ENCODE measurements around the gene CDK18. TPM values are rescaled to one million over a fixed set of nuclear protein-coding genes. Genes with fewer than 3 reads are reported as not detected.
"Not testable (repeated sequence)": the region's sequence is repeated elsewhere in the genome, so short reads cannot be mapped to it uniquely, and the experiment has no call there.

Gene CDK18
- total RNA-seq, 2 experiments from 2014 or later, result 7.4 to 9.9 TPM

DNA sequence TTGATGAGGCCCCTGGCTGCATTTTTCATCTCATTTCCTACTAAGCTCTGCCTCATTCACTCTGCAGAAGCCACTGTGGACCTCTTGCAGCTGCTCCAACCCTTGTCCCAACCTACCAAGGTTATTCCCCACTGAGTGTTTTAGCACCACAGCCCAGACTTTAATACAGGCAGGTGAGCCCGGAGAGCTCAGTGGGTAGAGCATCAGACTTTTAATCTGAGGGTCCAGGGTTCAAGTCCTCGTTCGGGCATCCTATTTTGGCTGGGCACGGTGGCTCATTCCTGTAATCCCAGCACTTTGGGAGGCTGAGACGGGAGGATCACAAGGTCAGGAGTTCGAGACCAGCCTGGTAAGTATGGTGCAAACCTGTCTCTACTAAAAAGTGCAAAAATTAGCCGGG, 30.5 kb upstream of the CDK18 start:
- no peak for DNase-seq
- Mint-ChIP-seq H3K27me3 (peaks cover 29% of the 10 kb centered on the region), H3K27ac (no peak overlapping the region), H3K9me3 (peaks cover 19% of the 10 kb centered on the region), H3K4me3 (no peak overlapping the region), H3K36me3 (peaks cover 7% of the 10 kb centered on the region), H3K4me1 (peaks cover 3% of the 10 kb centered on the region)
- POLR2A ChIA-PET, result no interaction called here
- no peak for ATAC-seq (ENCODE audit: low read depth)

DNA sequence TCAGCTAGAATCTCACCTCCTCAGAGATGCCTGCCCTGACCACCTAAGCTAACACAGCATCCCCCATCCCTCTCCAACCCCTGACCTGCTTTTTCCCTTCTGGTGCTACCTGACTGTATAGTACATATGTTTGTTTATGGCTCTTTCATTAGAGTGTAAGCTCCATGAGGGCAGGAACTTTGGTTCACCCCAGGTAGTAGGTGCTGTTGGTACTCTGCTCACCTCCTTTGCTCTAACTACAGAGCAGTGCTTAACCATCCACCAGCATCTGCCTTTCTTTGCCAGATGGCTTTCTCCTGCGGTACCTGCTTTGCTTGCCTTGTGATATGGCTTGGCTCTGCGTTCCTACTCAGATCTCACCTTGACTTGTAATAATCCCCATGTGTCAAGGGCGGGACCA, 29.9 kb upstream of the CDK18 start:
- Mint-ChIP-seq H3K9me3 (peaks cover 19% of the 10 kb centered on the region), H3K27me3 (peaks cover 24% of the 10 kb centered on the region), H3K4me1 (peaks cover 4% of the 10 kb centered on the region)

DNA sequence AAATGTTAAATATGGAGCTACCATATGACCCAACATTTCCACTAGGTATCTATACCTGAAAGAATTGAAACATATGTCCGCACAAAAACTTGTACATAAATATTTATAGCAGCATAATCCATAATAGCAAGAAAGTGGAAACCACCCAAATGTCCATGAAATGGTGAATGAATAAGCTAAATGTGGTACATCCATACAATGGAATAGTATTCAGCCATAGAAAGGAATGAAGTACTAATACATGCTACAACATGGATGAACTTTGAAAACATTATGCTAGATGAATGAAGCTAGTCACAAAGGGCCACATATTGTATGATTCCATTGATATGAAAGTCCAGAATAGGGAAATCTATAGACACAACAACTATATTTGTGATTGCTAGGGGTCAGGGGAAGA, 28.6 kb upstream of the CDK18 start:
- Mint-ChIP-seq H3K4me3 (no peak overlapping the region), H3K27ac (no peak overlapping the region), H3K4me1 (peaks cover 14% of the 10 kb centered on the region), H3K9me3 (peaks cover 19% of the 10 kb centered on the region), H3K27me3 (peaks cover 24% of the 10 kb centered on the region), H3K36me3 (peaks cover 7% of the 10 kb centered on the region)
- POLR2A ChIA-PET, result no interaction called here
- no peak for ATAC-seq (ENCODE audit: low read depth)
- no peak for DNase-seq

More for the DNA sequence above, 29.9 kb upstream of the CDK18 start:
- POLR2A ChIA-PET, result interaction anchor here (1.4 kb wide), 1 partner anchor 34 kb away, joined by 7 read pairs; no protein-coding TSS in a partner anchor
- Mint-ChIP-seq H3K27ac (no peak overlapping the region), H3K4me3 (no peak overlapping the region), H3K36me3 (peaks cover 7% of the 10 kb centered on the region)
- DNase-seq, result no peak
- ATAC-seq (ENCODE audit: low read depth), result no peak

DNA sequence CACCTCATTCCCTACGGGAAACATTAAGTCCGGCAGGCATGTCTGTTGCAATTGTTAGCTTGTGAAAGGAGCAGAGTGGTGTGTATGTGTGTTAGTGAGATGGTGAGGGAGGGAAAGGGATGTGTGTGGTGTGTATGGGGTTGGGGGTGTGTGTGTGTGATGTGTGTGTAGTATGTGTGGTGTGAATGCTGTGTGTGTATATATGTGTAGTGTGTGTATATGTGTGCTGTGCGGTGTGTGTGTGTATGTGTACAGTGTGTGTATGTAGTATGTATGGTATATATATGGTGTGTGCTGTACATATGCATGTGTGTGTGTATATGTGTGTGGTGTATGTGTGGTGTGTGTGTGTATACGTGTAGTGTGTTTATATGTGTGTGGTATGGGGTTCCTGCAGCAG, 27.8 kb upstream of the CDK18 start:
- Mint-ChIP-seq H3K4me3 (no peak overlapping the region), H3K9me3 (peaks cover 19% of the 10 kb centered on the region), H3K4me1 (peaks cover 21% of the 10 kb centered on the region), H3K27ac (no peak overlapping the region), H3K36me3 (peaks cover 7% of the 10 kb centered on the region), H3K27me3 (peaks cover 24% of the 10 kb centered on the region)
- DNase-seq, result no peak
- no peak for ATAC-seq (ENCODE audit: low read depth)
- POLR2A ChIA-PET, result no interaction called here

DNA sequence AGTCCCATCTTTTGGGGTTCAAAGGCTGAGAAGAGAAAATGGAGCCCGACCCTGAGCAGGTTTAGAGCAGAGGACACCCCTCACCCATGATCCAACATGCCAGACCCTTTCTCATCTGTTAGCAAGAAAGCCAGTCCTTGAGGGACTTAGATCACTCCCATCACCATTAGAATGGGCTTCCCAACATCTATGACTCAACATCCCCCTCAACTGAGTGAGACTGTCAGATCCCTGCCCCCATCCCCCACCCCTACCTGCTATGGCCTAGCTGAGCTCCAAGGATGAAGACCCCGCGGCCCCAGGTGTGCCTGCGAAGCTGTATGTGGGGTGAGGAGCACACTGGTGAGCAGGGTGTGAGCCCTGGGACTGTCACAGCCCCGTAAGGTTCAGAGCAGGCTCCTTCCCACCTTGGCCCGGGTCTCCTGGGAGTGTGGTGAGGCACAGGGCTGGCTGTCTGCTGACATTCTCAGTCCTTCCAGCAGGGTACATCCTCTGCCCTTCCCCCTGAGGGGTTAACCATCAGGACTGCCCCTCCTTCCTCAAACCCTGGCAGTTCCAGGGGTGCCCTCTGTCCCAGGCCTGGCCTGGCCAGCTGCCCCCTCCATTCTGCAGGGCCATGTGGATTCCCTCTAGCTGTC, 27.2 kb upstream of the CDK18 start:
- peaks cover 7% of the 10 kb centered on the region for H3K36me3 Mint-ChIP-seq
- no peak overlapping the region for H3K27ac Mint-ChIP-seq
- H3K9me3 Mint-ChIP-seq, result peaks cover 19% of the 10 kb centered on the region
- H3K4me3 Mint-ChIP-seq, result no peak overlapping the region
- POLR2A ChIA-PET, result no interaction called here
- peaks cover 27% of the 10 kb centered on the region for H3K4me1 Mint-ChIP-seq
- DNase-seq (no peak), ATAC-seq (ENCODE audit: low read depth) (no peak)
- H3K27me3 Mint-ChIP-seq, result peaks cover 24% of the 10 kb centered on the region

DNA sequence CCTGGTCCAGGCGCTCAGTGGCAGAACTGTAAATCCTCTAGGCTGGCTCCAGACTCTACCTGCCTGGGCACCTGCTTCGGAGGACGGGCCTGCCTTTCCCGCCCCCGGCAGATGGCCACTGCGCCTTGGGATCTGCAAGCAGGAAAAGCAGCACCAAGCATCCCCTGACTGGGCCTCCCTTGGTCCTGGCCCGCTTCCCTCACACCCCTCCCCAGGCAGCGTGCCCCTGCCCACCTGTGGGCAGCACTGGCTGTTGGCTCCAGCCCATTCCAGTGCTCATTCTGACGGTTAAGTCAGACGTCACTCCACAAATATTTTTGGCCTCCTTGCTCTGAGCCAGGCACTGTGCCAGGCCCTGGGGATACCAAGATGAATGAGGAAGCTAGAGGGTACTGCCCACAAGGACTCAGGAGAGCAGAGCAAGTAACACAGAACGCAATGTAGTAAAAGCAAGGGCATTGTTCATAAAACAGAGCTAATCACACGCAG, 26.7 kb upstream of the CDK18 start:
- ATAC-seq (ENCODE audit: low read depth), result no peak

DNA sequence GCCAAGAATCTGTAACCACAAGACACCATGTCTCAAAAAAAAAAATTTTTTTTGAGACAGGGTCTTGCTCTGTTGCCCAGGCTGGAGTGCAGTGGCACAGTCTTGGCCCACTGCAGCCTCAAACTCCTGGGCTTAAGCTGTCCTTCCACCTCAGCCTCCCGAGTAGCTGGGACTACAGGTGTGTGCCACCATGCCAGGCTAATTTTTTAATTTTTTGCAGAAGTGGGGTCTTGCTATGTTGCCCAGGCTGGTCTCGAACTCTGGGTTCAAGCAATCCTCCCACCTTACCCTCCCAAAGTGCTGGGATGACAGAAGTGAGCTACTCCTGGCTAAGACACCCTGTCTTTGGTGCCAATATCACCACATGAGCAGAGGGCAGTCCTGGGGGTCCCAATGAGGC, 25.5 kb upstream of the CDK18 start:
- Mint-ChIP-seq H3K27me3 (peaks cover 29% of the 10 kb centered on the region), H3K4me1 (peaks cover 27% of the 10 kb centered on the region), H3K9me3 (peaks cover 19% of the 10 kb centered on the region)
- ATAC-seq (ENCODE audit: low read depth); H3K27ac Mint-ChIP-seq; H3K36me3 Mint-ChIP-seq; POLR2A ChIA-PET; H3K4me3 Mint-ChIP-seq; DNase-seq: not testable (repeated sequence)

More for the DNA sequence above, 26.7 kb upstream of the CDK18 start:
- peaks cover 25% of the 10 kb centered on the region for H3K27me3 Mint-ChIP-seq
- H3K4me3 Mint-ChIP-seq, result no peak overlapping the region
- POLR2A ChIA-PET, result no interaction called here
- H3K9me3 Mint-ChIP-seq, result peaks cover 19% of the 10 kb centered on the region
- peaks cover 7% of the 10 kb centered on the region for H3K36me3 Mint-ChIP-seq
- no peak for DNase-seq
- H3K27ac Mint-ChIP-seq, result no peak overlapping the region
- H3K4me1 Mint-ChIP-seq, result peaks cover 25% of the 10 kb centered on the region

DNA sequence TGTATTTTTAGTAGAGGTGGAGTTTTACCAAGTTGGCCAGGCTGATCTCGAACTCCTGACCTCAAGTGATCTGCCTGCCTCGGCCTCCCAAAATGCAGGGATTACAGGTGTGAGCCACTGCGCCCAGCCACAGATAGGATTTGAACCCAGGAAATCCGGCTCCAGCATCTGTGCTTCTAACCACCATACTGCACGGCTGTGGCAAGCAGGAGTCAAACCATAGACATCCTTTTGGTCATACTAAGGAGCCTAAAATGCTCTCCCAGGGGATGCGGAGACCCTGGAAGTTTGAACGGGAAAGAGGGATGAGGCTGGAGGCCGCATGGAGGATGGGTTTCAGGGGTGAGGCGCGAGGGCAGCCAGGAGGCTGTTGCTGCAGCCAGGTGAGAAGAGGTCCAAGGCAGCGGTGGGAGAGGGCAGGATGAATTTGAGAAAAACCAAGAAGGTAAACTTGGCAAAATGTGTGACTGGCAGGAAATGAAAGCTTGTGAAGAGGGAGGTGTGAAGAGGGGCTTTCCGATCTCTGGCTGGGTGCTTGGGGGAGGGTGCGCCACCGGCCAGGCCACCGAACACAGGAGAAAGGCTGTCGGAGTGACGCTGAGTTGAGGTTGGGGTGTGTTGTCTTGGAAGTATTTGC, 24.0 kb upstream of the CDK18 start:
- Mint-ChIP-seq H3K27ac (peak overlapping the region; percentile 1), H3K4me1 (peaks cover 30% of the 10 kb centered on the region), H3K9me3 (peaks cover 10% of the 10 kb centered on the region), H3K27me3 (peaks cover 30% of the 10 kb centered on the region), H3K36me3 (no peaks in the 10 kb centered on the region), H3K4me3 (peak overlapping the region; percentile 49)
- DNase-seq (peak; percentile 52), ATAC-seq (ENCODE audit: low read depth) (peak; percentile 70)
- POLR2A ChIA-PET, result no interaction called here

DNA sequence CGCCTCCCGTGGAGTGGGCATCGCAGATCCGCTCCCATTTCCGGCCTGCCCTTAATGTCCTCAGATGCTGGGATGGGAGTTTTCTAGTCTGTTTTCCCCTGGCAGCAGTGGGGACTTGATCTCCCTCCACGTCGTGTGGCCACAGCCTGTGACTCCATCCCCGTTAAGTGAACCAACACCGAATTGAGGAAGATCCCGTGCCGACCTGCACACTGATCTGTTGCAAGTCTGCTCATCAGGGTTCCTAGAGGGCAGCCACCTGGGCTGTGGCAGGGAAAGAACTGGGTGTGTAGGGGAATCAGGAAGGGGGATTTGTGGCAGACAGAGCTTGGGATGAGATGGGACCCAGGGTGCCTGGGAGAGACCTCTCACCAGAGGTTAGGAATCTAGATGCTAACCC, 23.3 kb upstream of the CDK18 start:
- POLR2A ChIA-PET, result no interaction called here
- peak overlapping the region; percentile 20 for H3K27ac Mint-ChIP-seq

DNA sequence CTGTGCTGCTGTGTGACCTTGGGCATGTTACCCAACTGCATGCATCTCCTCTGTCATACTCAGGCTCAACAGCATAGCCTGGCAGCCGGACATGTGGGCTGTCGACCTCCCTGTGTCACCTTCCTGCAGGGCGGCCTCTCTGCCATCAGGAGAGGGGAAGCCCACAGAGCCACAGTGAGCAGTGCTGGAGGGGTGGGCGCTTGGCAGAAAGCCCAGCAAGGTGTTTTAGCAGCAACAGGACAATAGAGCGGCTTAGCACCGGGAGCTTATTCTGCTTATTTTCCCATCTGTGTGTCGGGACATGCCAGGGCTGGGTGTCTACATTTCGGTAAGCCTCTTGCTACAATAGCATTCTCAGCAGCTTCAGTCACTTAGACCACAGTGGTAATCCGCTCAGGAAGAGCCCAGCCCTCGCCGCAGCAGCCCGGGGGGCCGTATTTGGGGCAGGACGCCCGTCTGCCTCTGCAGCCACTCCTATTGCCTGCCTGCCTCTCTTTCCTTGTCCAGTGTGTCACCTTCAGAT, 22.8 kb upstream of the CDK18 start:
- Mint-ChIP-seq H3K27ac (peak overlapping the region; percentile 52), H3K4me3 (peak overlapping the region; percentile 34), H3K9me3 (peaks cover under 1% of the 10 kb centered on the region), H3K4me1 (peaks cover 31% of the 10 kb centered on the region), H3K27me3 (peaks cover 31% of the 10 kb centered on the region), H3K36me3 (no peaks in the 10 kb centered on the region)
- POLR2A ChIA-PET, result no interaction called here
- ATAC-seq (ENCODE audit: low read depth) (peak; percentile 20), DNase-seq (no peak)

More for the DNA sequence above, 23.3 kb upstream of the CDK18 start:
- H3K9me3 Mint-ChIP-seq, result peaks cover 3% of the 10 kb centered on the region
- ATAC-seq (ENCODE audit: low read depth) (no peak), DNase-seq (no peak)
- peak overlapping the region; percentile 34 for H3K4me3 Mint-ChIP-seq
- H3K27me3 Mint-ChIP-seq, result peaks cover 30% of the 10 kb centered on the region
- H3K4me1 Mint-ChIP-seq, result peaks cover 31% of the 10 kb centered on the region
- no peaks in the 10 kb centered on the region for H3K36me3 Mint-ChIP-seq

DNA sequence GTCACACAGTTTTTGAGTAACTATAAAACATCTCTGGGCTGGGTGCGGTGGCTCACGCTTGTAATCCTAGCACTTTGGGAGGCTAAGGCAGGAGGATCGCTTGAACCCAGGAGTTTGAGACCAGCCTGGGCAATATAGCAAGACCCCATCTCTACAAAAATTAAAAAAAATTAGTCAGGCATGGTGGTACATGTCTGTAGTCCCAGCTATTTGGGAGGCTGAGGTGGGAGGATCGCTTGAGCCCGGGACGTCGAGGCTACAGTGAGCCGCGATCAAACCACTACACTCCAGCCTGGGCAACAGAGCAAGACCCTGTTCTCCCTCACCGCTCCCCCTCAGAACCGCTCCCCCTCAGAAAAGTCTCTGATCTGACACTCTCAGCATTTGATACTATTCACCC, 21.9 kb upstream of the CDK18 start:
- ATAC-seq (ENCODE audit: low read depth); H3K9me3 Mint-ChIP-seq; H3K27ac Mint-ChIP-seq; DNase-seq; H3K4me3 Mint-ChIP-seq; H3K36me3 Mint-ChIP-seq; POLR2A ChIA-PET: not testable (repeated sequence)
- H3K4me1 Mint-ChIP-seq, result peaks cover 31% of the 10 kb centered on the region
- peaks cover 32% of the 10 kb centered on the region for H3K27me3 Mint-ChIP-seq

DNA sequence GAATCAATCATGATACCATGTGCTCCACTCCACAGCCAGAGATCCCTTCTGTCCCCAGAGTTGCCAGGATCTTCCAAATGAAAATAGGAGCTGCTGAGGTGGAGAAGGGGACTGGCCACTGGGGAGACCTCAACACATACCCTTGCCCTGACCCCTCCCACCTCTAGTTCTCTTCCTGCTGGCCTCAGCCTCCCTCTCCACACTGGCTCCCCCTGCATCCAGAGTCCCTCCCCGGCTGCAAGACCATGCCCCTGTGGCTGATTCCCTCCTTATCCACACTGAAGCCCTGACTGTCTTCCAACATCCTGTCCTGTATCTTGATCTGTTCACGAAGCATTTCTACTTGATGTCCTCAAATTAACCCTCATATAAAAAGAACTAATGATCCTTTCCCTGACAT, 21.1 kb upstream of the CDK18 start:
- DNase-seq, result no peak
- Mint-ChIP-seq H3K27ac (no peak overlapping the region), H3K27me3 (peaks cover 37% of the 10 kb centered on the region), H3K4me3 (no peak overlapping the region), H3K9me3 (no peaks in the 10 kb centered on the region), H3K36me3 (no peaks in the 10 kb centered on the region), H3K4me1 (peaks cover 31% of the 10 kb centered on the region)
- no peak for ATAC-seq (ENCODE audit: low read depth)
- POLR2A ChIA-PET, result no interaction called here

DNA sequence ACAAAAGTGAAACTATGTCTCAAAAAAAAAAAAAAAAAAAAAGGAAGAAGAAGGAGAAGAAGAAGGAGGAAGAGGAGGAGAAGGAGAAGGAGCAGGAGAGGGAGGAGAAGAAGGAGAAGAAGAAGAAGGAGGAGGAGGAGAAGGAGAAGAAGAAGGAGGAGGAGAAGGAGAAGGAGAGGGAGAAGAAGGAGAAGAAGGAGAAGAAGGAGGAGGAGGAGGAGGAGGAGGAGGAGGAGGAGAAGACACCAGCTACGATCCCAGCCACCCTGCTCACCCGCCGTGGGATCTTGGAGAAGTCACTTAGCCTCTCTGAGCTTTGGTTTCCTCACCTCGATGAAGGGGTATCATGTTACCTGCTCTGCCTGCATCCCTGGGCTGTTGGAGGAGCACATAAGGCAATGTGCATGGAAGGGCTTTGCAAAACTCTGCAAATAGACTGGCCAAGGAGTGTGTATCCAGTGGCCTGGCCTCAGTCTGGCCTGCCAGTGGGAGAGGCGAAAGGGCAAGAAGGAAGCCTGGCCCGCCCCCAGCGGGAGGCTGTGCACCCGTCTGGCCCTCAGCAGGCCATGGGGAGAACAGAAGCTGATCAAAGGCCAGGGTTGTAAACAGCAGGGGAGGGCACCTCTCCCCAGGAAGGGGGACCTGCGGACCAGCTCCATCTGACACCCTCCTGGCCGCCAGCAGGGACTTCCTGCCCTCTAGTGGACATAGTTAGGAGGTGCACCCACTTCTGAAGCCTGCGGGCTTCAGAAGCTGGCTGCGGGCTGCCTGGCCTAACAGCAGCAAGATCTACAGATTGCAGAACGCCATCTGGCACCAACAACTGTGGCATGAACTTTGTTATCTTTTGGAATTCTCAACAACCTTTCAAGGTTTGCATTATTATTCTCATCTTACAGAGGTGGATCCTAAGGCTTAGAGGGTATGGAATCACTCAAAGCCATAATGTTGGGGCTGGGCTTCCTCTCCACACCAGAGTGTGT, 19.2 kb upstream of the CDK18 start:
- H3K36me3 Mint-ChIP-seq, result no peaks in the 10 kb centered on the region
- peaks cover 38% of the 10 kb centered on the region for H3K27me3 Mint-ChIP-seq
- H3K4me3 Mint-ChIP-seq, result no peak overlapping the region
- DNase-seq, result peak; percentile 70
- peaks cover 31% of the 10 kb centered on the region for H3K4me1 Mint-ChIP-seq
- POLR2A ChIA-PET, result interaction anchor here (0.7 kb wide), 1 partner anchor 131 kb away, joined by 5 read pairs; no protein-coding TSS in a partner anchor
- ATAC-seq (ENCODE audit: low read depth), result peak; percentile 59
- no peak overlapping the region for H3K27ac Mint-ChIP-seq
- H3K9me3 Mint-ChIP-seq, result no peaks in the 10 kb centered on the region
